GM21423 (cell line): Measurements from ENCODE around the gene CDK11A.

Source experiments
- ATAC-seq: cut with Tn5 transposase; IDR thresholded peaks from one replicate; pipeline ENCODE4 v1.9.1; 2021; ENCODE audit warnings: mild to moderate bottlenecking, moderate library complexity; ENCODE audit not compliant: unreplicated experiment

Gene CDK11A

DNA sequence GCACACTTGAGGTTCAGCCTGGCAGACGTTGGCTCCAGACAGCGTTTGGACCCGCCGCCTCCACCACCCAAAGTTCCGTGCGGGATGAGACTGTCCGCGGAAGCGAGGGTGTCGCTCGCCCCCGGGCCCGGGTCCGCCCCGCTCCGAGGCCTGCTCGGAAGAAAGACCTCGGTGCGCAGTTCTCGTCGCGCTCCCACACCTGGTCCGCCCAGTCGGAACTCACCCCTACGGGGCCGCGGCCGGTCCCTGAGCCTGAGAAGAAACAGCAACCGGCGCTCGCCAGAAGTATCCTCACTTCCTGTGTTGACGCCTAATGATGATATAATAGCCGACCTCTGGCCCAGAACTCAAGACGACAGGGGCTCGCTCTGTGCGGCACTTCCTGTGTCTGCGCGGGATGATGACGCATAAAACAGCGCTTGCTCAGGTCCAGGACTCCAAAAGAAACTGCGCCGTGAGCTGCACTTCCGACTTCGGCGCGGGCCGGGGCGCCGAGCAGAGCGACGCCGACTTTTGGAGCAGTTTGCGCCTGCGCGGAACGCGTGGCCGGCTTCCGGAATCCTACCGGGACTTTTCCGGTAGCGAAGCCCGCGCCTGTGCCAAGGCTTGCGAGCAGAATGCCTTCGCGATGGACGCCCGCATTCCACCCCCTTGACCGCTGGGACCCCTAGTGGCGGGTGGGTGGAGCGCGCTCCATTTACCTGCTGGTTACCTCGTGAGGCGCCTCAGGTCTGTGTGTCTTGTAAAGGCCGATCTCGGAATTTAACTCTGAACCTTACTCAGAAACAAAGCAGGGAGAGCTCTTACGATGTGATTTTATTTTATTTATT lies at the start of gene CDK11A:
Gene CDK11A, minus strand, starts transcription at position 323 of the 830 bp plus-strand sequence. CDS start 1,539 bp downstream, outside the sequence.
- peak; percentile 91 for ATAC-seq

DNA sequence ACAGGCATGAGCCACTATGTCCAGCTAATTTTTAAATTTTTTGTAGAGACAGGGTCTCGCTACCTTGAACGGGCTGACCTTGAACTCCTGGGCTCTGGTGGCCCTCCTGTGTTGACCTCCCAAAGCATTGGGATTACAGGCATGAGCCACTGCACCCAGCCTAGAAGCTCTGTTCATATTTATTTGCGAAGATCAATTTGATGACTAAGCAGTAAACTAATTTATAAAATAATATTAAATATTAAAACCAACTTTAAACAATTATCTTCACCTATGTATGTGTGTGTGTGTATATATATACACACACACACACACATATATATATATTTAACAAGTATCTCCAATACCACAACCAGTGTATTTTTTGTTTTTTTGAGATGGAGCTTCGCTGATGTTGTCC lies 49.7 kb upstream of the CDK11A start:
- no peak for ATAC-seq

DNA sequence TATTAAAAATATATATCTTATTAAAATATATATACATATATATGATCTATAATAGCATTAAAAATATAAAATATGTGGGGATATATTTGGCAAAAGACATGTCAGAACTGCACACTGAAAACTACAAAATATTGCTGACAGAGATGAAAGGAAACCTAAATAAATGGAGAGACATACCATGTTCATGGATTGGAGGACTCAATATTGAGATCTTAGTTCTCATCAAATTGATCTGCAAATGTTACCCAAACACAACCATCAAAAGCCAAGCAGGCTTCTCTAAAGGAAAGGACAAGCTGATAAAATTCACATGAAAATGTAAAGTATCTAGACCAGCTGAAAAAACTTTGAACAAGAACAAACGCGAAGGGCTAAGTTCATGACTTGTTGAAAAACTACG lies 46.9 kb upstream of the CDK11A start:
- ATAC-seq: no peak

DNA sequence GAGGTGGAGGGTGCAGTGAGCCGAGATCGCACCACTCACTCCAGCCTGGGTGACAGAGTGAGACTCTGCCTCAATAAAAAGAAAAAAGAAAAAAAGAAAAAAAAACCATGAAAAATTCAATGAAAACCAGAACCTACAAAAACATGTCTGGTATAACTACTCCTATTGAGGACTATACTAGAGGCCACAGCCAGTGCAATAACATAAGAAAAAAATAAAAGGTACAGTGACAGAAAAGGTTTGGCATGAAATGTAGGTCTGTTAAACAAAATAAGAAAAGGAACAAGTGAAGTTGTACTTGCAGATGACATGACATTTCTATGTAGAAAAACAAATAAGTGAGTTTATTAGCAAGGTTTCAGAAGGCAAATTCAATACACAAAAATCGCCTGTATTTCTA lies 45.9 kb upstream of the CDK11A start:
- no peak for ATAC-seq

DNA sequence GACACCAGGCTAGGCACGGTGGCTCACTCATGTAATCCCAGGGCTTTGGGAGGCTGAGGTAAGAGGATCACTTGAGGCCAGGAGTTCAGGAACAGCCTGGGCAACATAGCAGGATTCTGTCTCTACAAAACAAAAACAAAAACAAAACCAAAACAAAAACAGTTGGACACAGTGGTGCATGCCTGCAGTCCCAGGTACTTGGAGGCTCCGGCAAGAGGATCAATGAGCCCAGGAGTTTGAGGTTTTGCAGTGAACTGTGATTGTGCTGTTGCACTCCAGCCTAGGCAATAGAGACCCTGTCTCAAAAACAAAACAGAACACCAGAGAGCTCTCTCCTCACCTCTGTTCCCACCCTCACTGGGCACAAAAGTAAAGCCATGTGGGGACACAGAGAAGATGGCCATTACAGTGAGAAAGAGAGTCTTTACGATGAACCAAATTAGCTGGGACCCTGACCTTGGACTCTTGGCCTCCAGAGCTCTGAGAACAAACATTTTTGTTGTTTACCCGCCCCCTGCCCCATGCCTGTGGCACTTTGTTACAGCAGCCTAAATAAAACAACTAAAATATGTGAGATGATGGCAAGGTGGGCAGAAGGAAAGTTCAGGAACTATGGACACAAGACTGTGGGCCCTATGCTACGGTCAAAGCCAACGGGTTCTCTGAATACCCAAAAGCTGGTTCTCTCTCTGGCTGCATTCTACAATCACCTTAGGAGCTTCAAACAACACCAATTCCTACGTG lies 44.3 kb upstream of the CDK11A start:
- ATAC-seq: no peak

DNA sequence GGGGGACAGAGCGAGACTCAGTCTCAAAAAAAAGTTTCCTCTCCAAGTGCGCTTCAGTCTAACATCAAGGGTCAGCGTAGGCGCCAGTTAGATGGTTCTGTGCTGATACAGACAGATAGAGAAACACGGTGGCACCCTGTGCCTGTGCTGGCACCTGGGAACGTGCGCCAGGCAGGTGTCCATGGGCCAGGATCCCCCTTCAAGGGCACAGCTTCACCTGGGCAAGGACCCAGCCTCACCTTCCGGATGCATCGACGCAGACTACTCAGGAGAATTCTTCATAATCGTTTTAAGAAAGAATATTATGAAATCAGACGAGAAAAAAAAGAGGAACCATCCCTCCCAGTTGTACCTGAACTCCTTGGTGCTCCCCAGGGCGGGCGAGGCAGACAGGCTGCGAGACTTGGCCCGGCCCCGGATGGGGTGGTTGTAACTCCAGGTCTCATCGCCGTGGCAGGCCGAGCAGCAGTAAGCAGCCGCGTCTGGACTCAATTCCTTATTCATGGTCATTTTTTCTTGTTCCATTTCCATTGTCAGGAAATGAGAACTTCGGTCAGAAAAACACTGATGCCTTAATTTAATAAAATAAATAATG lies 40.8 kb upstream of the CDK11A start:
- no peak for ATAC-seq

DNA sequence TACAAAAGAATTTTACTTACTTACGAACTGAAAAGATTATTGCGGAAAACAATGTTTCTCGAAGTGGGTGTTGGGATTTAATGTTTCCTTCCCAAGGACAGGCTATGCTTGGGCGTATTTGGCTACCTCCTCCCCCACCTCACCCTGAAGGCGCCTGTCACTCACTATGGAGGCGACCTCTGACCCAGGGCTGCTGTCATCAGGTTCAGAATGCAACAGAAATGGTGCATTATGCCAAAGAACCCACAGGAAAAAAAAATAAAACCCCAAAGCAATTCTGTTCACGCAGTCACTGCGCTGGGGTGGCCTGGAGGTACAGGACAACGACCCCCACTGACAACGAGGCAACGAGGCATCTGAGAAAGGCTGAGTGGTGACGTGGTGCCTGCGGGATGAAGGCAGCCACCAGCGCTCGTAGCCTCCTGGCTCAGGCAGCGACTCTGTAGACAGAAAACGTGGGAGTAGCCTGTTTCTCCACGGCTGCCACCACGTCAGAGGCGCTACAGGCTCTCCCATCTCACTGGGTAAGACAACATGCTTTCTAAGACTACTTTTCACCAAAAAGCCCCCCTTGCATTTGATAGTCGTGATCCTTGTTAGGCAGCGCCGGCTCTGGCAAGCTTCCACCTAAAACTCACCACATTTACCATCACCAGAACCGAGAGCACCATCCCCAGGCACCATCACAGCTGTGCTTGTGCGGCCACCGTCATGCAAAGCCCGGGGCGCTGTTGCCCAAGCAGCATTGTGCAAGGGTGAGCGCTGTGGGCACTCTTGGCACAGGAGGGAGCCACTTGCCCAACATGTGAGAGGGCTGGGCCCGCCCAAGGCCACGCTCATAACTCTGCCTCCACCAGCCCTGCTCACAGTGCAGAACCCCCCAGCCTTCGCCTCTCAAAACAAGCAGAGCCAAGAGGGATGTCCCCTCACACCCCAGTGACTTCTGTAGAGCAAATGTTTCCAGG lies 39.8 kb upstream of the CDK11A start:
- no peak for ATAC-seq

DNA sequence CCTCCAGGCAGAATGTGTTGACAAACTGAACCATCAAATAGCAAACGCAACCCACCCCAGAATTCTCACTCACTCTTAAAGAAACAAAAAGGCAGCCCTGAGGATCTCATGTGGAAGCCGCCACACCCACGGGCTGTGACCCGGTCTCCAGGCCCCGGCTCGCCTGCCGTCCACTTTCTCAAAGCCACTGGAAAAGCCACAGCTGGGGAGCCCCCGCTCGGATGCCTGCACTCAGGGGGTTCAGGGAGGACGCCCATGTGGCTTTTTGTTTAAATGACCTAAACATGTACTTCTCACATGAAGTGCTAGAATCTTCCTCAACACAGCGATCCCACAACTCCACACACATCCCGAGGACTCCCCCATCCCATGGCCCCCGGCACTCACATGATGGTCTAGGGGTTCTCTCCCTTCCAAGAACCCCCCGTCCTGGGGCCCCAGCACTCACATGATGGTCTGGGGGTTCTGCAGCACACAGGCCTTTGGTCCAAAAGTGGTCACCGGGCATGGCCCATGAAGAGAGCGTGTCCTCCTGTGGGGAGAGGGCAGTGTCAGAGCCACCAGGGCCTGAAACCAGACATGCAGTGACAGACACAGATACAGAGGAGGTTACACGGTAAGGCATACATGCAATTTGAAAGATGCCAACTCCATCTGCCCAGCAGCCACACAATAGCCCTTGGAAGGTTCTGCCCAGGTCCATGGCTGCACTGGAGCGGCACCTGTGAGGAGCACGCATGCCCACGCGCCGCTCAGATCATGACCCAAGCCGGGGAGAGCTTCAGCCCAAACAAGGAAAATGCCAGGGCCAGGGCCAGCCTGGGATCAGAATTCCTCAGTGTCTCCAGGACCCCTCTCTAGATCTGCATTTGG lies 37.6 kb upstream of the CDK11A start:
- ATAC-seq: no peak

DNA sequence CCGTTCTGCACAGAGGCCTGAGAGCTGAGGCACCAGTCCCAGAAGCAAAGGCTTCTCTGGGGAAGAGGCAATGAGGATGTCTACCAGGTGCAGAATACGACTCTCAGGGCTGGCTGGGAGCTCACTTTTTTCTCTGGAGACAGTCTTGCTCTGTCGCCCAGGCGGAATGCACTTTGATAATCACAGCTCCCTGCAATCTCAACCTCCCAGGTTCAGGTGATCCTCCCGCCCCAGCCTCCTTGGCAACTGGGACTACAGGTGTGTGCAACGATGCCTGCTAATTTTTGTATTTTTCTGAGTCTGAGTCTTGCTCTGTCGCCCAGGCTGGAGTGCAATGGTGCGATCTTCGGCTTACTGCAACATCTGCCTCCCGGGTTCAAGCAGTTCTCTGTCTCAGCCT lies 36.6 kb upstream of the CDK11A start:
- ATAC-seq: no peak

DNA sequence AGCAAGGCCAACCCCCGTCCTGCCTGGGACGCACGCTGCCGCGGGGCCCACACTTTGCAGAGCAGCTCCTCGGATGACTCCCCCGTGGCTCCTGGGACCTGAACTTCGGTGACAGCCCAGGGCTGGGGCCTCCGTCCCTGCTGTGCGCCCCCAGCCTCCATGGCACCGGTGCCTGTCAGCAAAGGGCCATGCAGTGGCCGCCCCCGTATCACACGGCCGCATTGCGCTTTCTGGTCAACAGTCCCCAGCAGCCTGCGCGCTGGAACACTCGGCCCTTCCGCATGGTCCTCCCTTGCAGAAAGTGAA lies 36.1 kb upstream of the CDK11A start:
- ATAC-seq: no peak

DNA sequence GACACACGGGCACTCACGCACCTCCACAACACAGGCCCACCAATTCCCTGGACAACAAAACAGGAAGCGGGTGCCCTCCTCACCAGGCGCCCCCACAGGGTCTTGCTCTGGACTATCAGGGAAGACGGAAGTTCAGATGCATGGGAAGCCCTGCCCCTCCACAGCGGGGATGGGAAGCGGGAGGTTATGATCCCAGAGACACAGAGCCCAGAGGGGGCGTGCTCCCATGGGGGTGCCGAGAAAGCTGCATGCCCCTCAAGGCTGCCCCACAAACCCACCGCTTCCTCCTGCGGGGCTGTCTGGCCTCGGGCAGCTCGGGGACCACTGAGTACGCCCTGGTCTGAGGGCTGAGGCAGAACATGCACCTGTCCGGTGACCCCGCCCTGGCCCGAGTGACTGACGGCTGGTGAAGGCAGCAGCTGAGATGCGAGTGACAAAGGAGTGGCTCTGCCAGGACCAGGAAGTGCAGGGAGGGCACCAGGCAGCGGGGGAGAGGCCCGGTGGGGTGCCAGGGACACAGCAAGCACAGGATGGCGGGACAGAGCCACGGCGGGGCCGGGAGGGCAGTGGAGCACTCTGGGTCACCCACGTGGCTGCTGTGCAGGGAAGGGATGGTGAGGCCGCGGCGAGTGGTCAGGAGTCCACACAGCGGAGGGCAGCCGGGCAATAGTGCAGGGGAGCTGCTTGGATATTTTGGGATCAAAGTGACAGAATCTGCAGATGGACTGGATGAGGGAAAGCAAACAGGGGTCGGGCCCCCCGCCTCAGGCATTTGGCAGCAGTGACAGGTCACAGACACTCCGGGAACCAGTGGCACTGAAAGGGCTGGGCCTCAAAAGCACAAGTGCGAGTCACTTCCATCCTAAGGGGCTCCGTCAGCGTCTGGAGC lies 35.5 kb upstream of the CDK11A start:
- no peak for ATAC-seq

DNA sequence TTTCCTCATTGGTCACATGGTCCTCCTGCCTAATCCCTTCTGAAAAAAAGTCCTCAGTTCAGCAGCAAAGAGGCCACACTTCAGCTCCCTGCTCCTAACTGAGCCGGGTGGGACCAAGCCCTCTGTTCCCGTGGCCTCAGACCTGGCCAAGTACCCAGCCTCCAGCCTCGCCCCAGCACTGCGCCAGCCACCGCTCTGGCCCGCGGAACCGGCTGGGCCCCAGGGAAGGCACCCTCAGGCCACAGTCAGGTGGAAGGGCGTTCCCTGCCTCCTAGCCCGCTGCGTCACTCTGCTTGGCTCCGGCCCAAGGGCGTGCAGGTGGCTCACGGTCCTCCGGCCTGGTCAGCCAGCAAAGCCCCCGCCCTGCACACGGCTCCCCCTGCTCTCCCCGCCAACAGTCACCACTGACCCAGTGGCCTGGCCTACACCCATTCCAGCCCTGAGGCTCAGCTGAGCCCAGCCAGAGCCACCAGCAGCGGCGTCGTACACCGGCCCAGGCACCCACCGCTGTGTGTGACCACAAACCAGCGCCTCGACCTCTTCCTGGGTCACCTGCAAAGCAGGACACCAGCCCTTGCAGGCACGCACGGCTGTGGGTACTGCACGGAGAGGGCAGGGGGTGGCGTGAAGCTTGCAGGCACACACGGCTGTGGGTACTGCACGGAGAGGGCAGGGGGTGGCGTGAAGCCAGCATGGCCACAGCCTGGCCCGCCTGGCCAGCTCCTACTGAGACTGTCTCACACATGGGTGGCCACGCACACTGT lies 34.7 kb upstream of the CDK11A start:
- ATAC-seq: no peak

DNA sequence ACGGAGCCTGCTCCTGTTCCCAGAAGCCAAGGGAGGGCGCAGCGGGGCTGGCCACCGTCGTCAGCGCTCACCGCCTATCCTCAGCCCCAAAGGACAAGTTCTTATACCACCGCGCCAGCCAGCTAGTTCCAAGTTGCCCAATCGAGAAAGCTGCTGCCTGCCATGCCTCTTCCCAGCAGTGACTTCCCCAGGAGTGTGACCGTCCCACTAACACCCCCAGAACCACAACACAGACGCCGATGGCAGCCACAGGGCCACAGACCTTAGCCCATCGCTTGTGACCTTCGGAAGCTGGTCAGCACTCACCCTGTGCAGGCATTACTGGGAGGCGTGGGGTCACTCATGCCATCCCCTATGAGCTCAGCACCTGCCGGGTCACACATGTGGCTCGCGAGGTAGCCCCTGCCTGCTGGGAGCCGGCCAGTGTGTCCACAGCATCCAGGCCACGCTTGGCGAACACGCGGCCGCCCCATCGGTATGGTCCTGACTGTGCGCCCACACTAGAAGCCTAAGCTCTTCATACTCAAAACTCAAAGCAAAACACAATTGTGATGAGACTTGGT lies 34.0 kb upstream of the CDK11A start:
- ATAC-seq: no peak

DNA sequence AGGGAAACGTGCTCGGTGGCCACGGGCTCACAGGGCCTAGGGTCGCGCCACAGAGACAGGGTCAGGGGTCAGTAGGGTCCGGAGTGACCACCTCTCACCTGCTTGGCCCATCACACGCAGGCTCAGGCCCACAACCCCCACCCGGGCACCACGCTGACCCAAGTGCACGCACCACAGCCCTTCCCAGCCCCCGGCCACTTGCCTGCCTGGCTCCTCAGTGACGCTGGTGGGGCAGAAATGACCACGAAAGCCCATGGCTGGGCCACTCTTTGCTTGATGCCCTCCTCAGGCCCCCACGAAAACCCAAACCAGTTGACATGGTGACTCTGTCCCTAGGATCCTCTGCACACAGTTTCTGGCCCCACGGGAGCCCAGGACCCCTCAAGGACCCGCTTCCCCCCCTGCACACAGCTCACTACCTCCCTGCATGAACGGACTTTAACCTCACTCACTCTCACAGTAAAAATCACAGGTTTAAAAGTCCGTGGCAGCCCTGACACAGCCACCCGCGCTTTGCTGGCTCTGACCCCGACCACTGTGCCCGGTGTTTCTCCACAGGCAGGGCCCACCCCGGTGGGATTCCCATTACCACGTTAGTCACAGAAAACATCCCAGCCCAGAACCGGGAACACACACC lies 33.4 kb upstream of the CDK11A start:
- ATAC-seq: no peak

DNA sequence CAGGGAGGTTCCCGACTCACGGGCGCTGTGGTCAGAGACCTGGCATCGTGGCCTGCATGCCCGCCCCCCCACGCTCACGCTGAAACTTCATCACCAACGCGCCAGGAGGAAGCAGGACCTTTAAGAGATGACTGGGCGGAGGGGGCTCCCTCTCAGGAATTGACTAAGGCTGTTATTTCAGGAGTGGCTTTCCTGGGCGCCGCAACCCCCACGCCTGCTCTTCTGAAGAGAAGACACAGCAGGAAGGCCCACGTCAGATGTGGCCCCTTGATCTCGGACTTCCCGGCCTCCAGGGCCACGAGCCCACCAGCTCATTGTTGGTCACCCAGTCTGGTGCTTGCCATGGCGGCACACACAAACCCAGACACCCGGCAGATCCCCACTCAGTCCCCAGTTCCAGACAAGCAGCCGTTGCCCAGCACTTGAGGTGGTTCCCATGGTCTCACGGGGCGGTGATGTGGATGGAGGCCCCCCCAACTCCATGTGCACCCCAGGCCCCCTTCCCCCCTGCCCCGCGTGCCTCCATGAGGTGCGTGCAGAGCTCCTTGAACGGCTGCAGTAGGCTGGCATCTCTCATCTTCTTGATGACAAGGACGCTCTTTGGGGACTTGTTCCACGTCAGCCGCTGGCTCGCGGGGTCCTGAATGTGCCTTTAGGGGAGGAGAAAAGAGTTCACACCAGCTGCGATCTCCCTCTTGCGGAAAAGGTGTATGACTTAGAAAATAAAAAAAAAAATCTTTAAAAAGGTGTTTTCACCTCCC lies 32.7 kb upstream of the CDK11A start:
- no peak for ATAC-seq

DNA sequence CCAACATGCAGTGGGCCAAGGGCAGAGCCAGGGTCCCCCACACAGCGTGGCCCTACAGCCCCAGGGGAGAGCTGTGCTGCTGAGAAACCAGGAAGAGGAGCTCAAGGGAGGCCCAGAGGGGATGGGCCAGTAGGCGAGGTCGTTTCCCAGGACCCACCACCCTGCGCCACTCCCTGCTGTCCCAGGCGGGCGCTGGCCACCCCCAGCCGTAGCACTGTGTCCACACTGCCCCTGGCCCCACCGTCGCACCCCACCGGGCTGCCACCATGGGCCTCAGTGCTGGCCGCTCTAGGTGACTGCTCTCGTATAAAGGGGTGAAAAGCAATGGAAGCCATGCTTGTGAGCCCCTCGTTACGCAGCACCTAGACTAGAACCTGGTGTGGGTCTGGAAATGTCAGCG lies 31.7 kb upstream of the CDK11A start:
- ATAC-seq: no peak

DNA sequence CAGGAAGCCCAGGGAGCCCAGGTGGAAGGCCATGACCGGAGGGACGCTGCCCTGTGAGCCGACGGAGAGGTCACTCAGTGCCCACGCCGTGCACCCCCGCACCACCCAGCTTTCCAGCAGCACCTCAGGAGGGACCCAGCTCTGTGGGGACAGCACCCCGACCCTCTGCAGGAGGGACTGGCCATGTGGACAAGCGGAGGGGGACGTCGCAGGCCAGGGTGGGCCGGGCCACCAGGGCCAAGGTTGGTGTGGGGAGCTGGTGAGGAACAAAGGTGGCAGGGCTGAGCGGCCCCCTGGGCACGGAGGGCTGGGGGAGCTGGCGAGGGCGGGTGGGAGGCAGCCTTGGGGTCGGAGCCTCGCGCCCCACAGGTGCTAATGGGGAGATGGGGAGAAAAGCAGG lies 31.3 kb upstream of the CDK11A start:
- ATAC-seq: no peak
